HEK293 (cell line): ENCODE measurements around the gene LAMA2.

Source experiments
- CTCF ChIA-PET: fragments of 350-600 bp; formaldehyde crosslinking; extraction: SDS; loops from one replicate; lab custom pipeline; 2021; ENCODE audit warnings: antibody characterized with exemption; lab: Yijun Ruan, JAX
- POLR2A ChIA-PET: fragments of 300-600 bp; formaldehyde crosslinking; extraction: SDS; loops from one replicate; lab custom pipeline; 2020; ENCODE audit warnings: antibody characterized with exemption, inconsistent platforms; lab: Yijun Ruan, JAX
- H3K27ac ChIP-seq: fragments of 200-500 bp; sonication (Bioruptor generic); 2 replicates; pipeline ENCODE4 v1.5.1; 2014; ENCODE audit warnings: low read depth, low read length, control low read depth, inconsistent platforms; ENCODE audit errors: extremely low read depth
- H3K36me3 ChIP-seq, 2 experiments: fragments of 200-500 bp in 1 of 2; sonication (Bioruptor generic) in 1 of 2; 1 replicate in 1 of 2; 2 replicates in 1 of 2; pipeline ENCODE4 v1.5.1; 2014 to 2017; ENCODE audit warnings: inconsistent platforms in 2 of 2, low read length in 2 of 2; ENCODE audit not compliant: control insufficient read depth in 2 of 2, insufficient read depth in 1 of 2
- H3K4me1 ChIP-seq: fragments of 200-500 bp; sonication (Bioruptor generic); 2 replicates; pipeline ENCODE4 v1.5.1; 2014; ENCODE audit warnings: mild to moderate bottlenecking, low read length, inconsistent platforms; ENCODE audit not compliant: control insufficient read depth, insufficient read depth
- H3K4me3 ChIP-seq: 2 replicates; pipeline ENCODE4 v1.5.1; 2011; ENCODE audit warnings: low read depth, mild to moderate bottlenecking, control low read depth, low read length, moderate library complexity
- H3K9me3 ChIP-seq: fragments of 200-500 bp; sonication (Bioruptor generic); 2 replicates; pipeline ENCODE4 v1.5.1; 2014; ENCODE audit warnings: low read depth, low read length, inconsistent platforms; ENCODE audit not compliant: control insufficient read depth, insufficient read depth
- BCL11A ChIP-seq: fragments of 450-650 bp; formaldehyde crosslinking; IDR thresholded peaks from 2 replicates; pipeline ENCODE4 v1.5.1; 2016; ENCODE audit warnings: low read depth, missing biosample characterization, missing genetic modification characterization
- GLI4 ChIP-seq: fragments of 450-650 bp; formaldehyde crosslinking; IDR thresholded peaks from 2 replicates; pipeline ENCODE4 v1.5.1; 2016; ENCODE audit warnings: missing biosample characterization, missing genetic modification characterization
- HOXC10 ChIP-seq: sonication (generic); formaldehyde crosslinking; IDR thresholded peaks from 2 replicates; pipeline ENCODE4 v1.8.1; 2023; ENCODE audit warnings: mild to moderate bottlenecking, missing genetic modification reagents
- IKZF3 ChIP-seq: fragments of 450-650 bp; IDR thresholded peaks from 2 replicates; pipeline ENCODE4 v1.5.0; 2018; ENCODE audit warnings: missing biosample characterization, mild to moderate bottlenecking, missing genetic modification characterization, moderate library complexity
- KLF1 ChIP-seq: fragments of 450-650 bp; formaldehyde crosslinking; IDR thresholded peaks from 2 replicates; pipeline ENCODE4 v1.5.1; 2016; ENCODE audit warnings: missing biosample characterization, missing genetic modification characterization
- KLF16 ChIP-seq: fragments of 450-650 bp; formaldehyde crosslinking; IDR thresholded peaks from 2 replicates; pipeline ENCODE4 v1.5.1; 2017; ENCODE audit warnings: missing biosample characterization, missing genetic modification characterization
- OSR2 ChIP-seq: fragments of 450-650 bp; formaldehyde crosslinking; IDR thresholded peaks from 2 replicates; pipeline ENCODE4 v1.5.1; 2016; ENCODE audit warnings: missing biosample characterization, missing genetic modification characterization
- PRDM10 ChIP-seq: fragments of 450-650 bp; formaldehyde crosslinking; IDR thresholded peaks from 2 replicates; pipeline ENCODE4 v1.5.1; 2016; ENCODE audit warnings: missing biosample characterization, missing genetic modification characterization
- SCRT2 ChIP-seq: fragments of 450-650 bp; formaldehyde crosslinking; IDR thresholded peaks from 2 replicates; pipeline ENCODE4 v1.5.1; 2016; ENCODE audit warnings: missing biosample characterization, missing genetic modification characterization
- ZBTB1 ChIP-seq: fragments of 450-650 bp; formaldehyde crosslinking; IDR thresholded peaks from 2 replicates; pipeline ENCODE4 v1.5.1; 2016; ENCODE audit warnings: missing biosample characterization, missing genetic modification characterization
- ZBTB49 ChIP-seq: fragments of 450-650 bp; formaldehyde crosslinking; IDR thresholded peaks from 2 replicates; pipeline ENCODE4 v1.5.1; 2016; ENCODE audit warnings: missing biosample characterization, missing genetic modification characterization, low read depth
- ZNF121 ChIP-seq: fragments of 450-650 bp; formaldehyde crosslinking; IDR thresholded peaks from 2 replicates; pipeline ENCODE4 v1.5.1; 2016; ENCODE audit warnings: missing biosample characterization, missing genetic modification characterization
- ZNF133 ChIP-seq: fragments of 450-650 bp; formaldehyde crosslinking; IDR thresholded peaks from 2 replicates; pipeline ENCODE4 v1.5.1; 2016; ENCODE audit warnings: missing biosample characterization, missing genetic modification characterization
- ZNF140 ChIP-seq: fragments of 450-650 bp; formaldehyde crosslinking; IDR thresholded peaks from 2 replicates; pipeline ENCODE4 v1.5.1; 2016; ENCODE audit warnings: missing biosample characterization, missing genetic modification characterization
- ZNF16 ChIP-seq: fragments of 450-650 bp; formaldehyde crosslinking; IDR thresholded peaks from 2 replicates; pipeline ENCODE4 v1.5.1; 2016; ENCODE audit warnings: low read depth, missing biosample characterization, missing genetic modification characterization
- ZNF239 ChIP-seq: fragments of 450-650 bp; formaldehyde crosslinking; IDR thresholded peaks from 2 replicates; pipeline ENCODE4 v1.5.1; 2016; ENCODE audit warnings: missing biosample characterization, missing genetic modification characterization
- ZNF302 ChIP-seq: fragments of 450-650 bp; formaldehyde crosslinking; IDR thresholded peaks from 2 replicates; pipeline ENCODE4 v1.5.1; 2016; ENCODE audit warnings: missing biosample characterization, missing genetic modification characterization, low read depth
- ZNF394 ChIP-seq: fragments of 450-650 bp; formaldehyde crosslinking; IDR thresholded peaks from 2 replicates; pipeline ENCODE4 v1.5.1; 2016; ENCODE audit warnings: missing biosample characterization, missing genetic modification characterization, mild to moderate bottlenecking, moderate library complexity, borderline replicate concordance
- ZNF404 ChIP-seq: fragments of 450-650 bp; formaldehyde crosslinking; IDR thresholded peaks from 2 replicates; pipeline ENCODE4 v1.5.1; 2017; ENCODE audit warnings: missing biosample characterization, missing genetic modification characterization
- ZNF548 ChIP-seq: fragments of 450-650 bp; formaldehyde crosslinking; IDR thresholded peaks from 2 replicates; pipeline ENCODE4 v1.5.1; 2016; ENCODE audit warnings: missing biosample characterization, missing genetic modification characterization
- ZNF555 ChIP-seq: fragments of 450-650 bp; formaldehyde crosslinking; conservative IDR thresholded peaks from 2 replicates; pipeline ENCODE4 v1.5.1; 2017; ENCODE audit warnings: missing biosample characterization, mild to moderate bottlenecking, missing genetic modification characterization, inconsistent platforms
- ZNF585B ChIP-seq: fragments of 450-650 bp; formaldehyde crosslinking; IDR thresholded peaks from 2 replicates; pipeline ENCODE4 v1.5.1; 2016; ENCODE audit warnings: missing biosample characterization, missing genetic modification characterization
- ZNF610 ChIP-seq: fragments of 450-650 bp; formaldehyde crosslinking; IDR thresholded peaks from 2 replicates; pipeline ENCODE4 v1.5.1; 2016; ENCODE audit warnings: missing biosample characterization, missing genetic modification characterization, borderline replicate concordance
- ZNF621 ChIP-seq: fragments of 450-650 bp; formaldehyde crosslinking; IDR thresholded peaks from 2 replicates; pipeline ENCODE4 v1.5.1; 2017; ENCODE audit warnings: missing biosample characterization, missing genetic modification characterization
- ZNF692 ChIP-seq: fragments of 450-650 bp; formaldehyde crosslinking; IDR thresholded peaks from 2 replicates; pipeline ENCODE4 v1.5.1; 2016; ENCODE audit warnings: missing biosample characterization, missing genetic modification characterization
- ZNF843 ChIP-seq: fragments of 450-650 bp; formaldehyde crosslinking; IDR thresholded peaks from 2 replicates; pipeline ENCODE4 v1.5.1; 2016; ENCODE audit warnings: missing biosample characterization, missing genetic modification characterization
- ZXDB ChIP-seq: fragments of 450-650 bp; formaldehyde crosslinking; IDR thresholded peaks from 2 replicates; pipeline ENCODE4 v1.5.1; 2016; ENCODE audit warnings: missing biosample characterization, missing genetic modification characterization

Gene LAMA2

GRCh38 chr6:129046526-129046925 lies 163.6 kb downstream of the LAMA2 start:
- H3K9me3 ChIP-seq: no peaks in the 10 kb centered on the region
- TF ChIP-seq KLF16 (tag by site-specific recombination): no peak
- TF ChIP-seq ZXDB: no peak
- TF ChIP-seq GLI4: no peak
- no peak for TF ChIP-seq OSR2
- TF ChIP-seq ZNF394 (tag by site-specific recombination): no peak
- TF ChIP-seq ZNF692: no peak
- TF ChIP-seq ZNF302: no peak
- no peak for TF ChIP-seq ZNF610 (tag by site-specific recombination)
- no peak for TF ChIP-seq BCL11A
- no peak for TF ChIP-seq PRDM10
- TF ChIP-seq ZNF404 (tag by site-specific recombination): no peak
- TF ChIP-seq ZNF121 (tag by site-specific recombination): no peak
- no peak for TF ChIP-seq IKZF3
- no peak for TF ChIP-seq KLF1
- no peak for TF ChIP-seq ZNF621
- CTCF ChIA-PET: no interaction called here

DNA sequence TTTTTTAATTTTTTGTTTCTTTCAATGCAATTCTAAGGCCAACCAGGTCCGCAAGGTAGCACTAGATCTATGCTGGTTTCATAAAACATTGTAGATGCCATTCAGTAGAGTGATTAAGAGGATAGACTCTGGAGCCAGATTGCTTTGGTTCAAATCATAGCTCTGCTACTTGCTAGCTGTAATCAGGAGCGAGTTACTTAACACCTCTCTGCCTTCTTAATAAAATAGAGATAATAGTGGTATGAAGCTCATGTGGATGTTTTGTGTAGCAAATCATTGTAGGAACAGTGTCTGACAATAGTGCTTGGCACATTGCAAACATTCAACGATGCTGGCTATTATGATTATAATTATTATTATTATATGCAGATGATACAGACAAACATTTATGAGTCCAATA lies 164.9 kb downstream of the LAMA2 start:
- Histone ChIP-seq H3K36me3 (no peaks in the 10 kb centered on the region), H3K9me3 (no peaks in the 10 kb centered on the region), H3K27ac (no peak overlapping the region)
- CTCF ChIA-PET: no interaction called here
- TF ChIP-seq ZNF548 (tag by site-specific recombination) (no peak), ZNF555 (tag by site-specific recombination) (no peak), ZNF16 (tag by site-specific recombination) (no peak), ZNF239 (no peak), ZBTB1 (tag by site-specific recombination) (no peak), ZNF140 (no peak), ZNF133 (tag by site-specific recombination) (no peak), ZBTB49 (tag by site-specific recombination) (no peak), ZNF585B (tag by site-specific recombination) (no peak), HOXC10 (CRISPR knock-in tag) (no peak), ZNF843 (tag by site-specific recombination) (no peak), SCRT2 (tag by site-specific recombination) (no peak)
- TF ChIP-seq, all 188 proteins: peak for 0
- POLR2A ChIA-PET: no interaction called here
- no peak overlapping the region for H3K4me3 ChIP-seq
- H3K4me1 ChIP-seq: no peaks in the 10 kb centered on the region

More at GRCh38 chr6:129046526-129046925, 163.6 kb downstream of the LAMA2 start:
- POLR2A ChIA-PET: interaction anchor here (0.5 kb wide), 1 partner anchor 47 kb away, joined by 3 read pairs; no protein-coding TSS in a partner anchor
- no peaks in the 10 kb centered on the region for H3K4me1 ChIP-seq
- no peak overlapping the region for H3K27ac ChIP-seq
- H3K4me3 ChIP-seq: no peak overlapping the region
- H3K36me3 ChIP-seq: no peaks in the 10 kb centered on the region
